NOMO-1 treated with DMSO at 0.1 percent for 48 hours (cell line): ENCODE data around the gene CST6.

ENCODE experiments used
- DNase-seq: peaks from one replicate; lab custom pipeline; 2025; ENCODE audit not compliant: unreplicated experiment; lab: John Stamatoyannopoulos, UW

The CST6 gene

GRCh38 chr11:66045177-66045639 lies 33.4 kb downstream of the CST6 start:
- peak; percentile 68 for DNase-seq

GRCh38 chr11:66046901-66047300 lies 35.1 kb downstream of the CST6 start:
- no peak for DNase-seq

GRCh38 chr11:66047541-66048365 lies 35.9 kb downstream of the CST6 start:
- no peak for DNase-seq

GRCh38 chr11:66048547-66049323 lies 36.9 kb downstream of the CST6 start, which contains the start of gene GAL3ST3:
TSS of gene GAL3ST3 (minus strand) at chr11:66049161. CDS start at chr11:66045415, 3,746 bp downstream.
- DNase-seq = no peak

- no peak for DNase-seq
These were observed 38.9 kb downstream of the CST6 start for GRCh38 chr11:66050581-66051231.

- DNase-seq = peak; percentile 35
These were observed 39.6 kb downstream of the CST6 start for GRCh38 chr11:66051371-66051765.

GRCh38 chr11:66051766-66052663 lies 40.2 kb downstream of the CST6 start, which contains the start of gene SF3B2:
TSS of gene SF3B2 (plus strand) at chr11:66052364. CDS start at chr11:66052385, 21 bp downstream.
- DNase-seq = peak; percentile 98

GRCh38 chr11:66052664-66052982 lies 40.8 kb downstream of the CST6 start:
- DNase-seq = no peak

GRCh38 chr11:66055021-66055420 lies 43.2 kb downstream of the CST6 start:
- no peak for DNase-seq

- no peak for DNase-seq
These were observed 44.7 kb downstream of the CST6 start for GRCh38 chr11:66056501-66056900.

GRCh38 chr11:66059966-66060680 lies 48.3 kb downstream of the CST6 start:
- DNase-seq = no peak

GRCh38 chr11:66061268-66061667 lies 49.5 kb downstream of the CST6 start:
- DNase-seq = no peak

GRCh38 chr11:66062408-66062807 lies 50.6 kb downstream of the CST6 start:
- DNase-seq = no peak
